Muscle layer of duodenum (tissue), 2 donors: ENCODE data around the gene PSORS1C1.
A peak's percentile ranks its signal among the peaks of the same experiment; 100 is the strongest.

Source experiments
- H3K27ac ChIP-seq: one replicate; pipeline ENCODE4 v1.7.0; 2013; ENCODE audit warnings: mild to moderate bottlenecking, low read length
- H3K27me3 ChIP-seq: one replicate; pipeline ENCODE4 v1.7.0; 2013; ENCODE audit warnings: low read depth, mild to moderate bottlenecking, control low read depth, low read length
- H3K36me3 ChIP-seq, 2 donors: one replicate each; pipeline ENCODE4 v1.7.0; 2013; ENCODE audit warnings: low read length in 2 of 2, control low read depth in 1 of 2, mild to moderate bottlenecking in 1 of 2; ENCODE audit not compliant: insufficient read depth in 2 of 2, control insufficient read depth in 1 of 2
- H3K4me1 ChIP-seq, 2 donors: one replicate each; pipeline ENCODE4 v1.7.0; 2013; ENCODE audit warnings: low read length in 2 of 2, mild to moderate bottlenecking in 2 of 2, control low read depth in 1 of 2, moderate library complexity in 1 of 2; ENCODE audit not compliant: insufficient read depth in 2 of 2, control insufficient read depth in 1 of 2
- H3K4me3 ChIP-seq, 2 donors: one replicate each; pipeline ENCODE4 v1.7.0; 2013; ENCODE audit warnings: low read length in 2 of 2, low read depth in 1 of 2, mild to moderate bottlenecking in 1 of 2
- H3K9me3 ChIP-seq, 2 donors: one replicate each; pipeline ENCODE4 v1.7.0; 2013; ENCODE audit warnings: low read length in 2 of 2, control low read depth in 1 of 2, mild to moderate bottlenecking in 1 of 2; ENCODE audit not compliant: control insufficient read depth in 1 of 2
- donor health status: healthy.

PSORS1C1 gene

GRCh38 chr6:31098449-31098938 lies 16.1 kb upstream of the PSORS1C1 start:
- H3K27me3 ChIP-seq: no peaks in the 10 kb centered on the region
- H3K9me3 ChIP-seq: no peaks in the 10 kb centered on the region
- H3K27ac ChIP-seq: no peak overlapping the region
- H3K4me3 ChIP-seq: no peak overlapping the region
- no peaks in the 10 kb centered on the region for H3K36me3 ChIP-seq
- H3K4me1 ChIP-seq: no peaks in the 10 kb centered on the region

GRCh38 chr6:31103136-31103535 lies 11.5 kb upstream of the PSORS1C1 start:
- Histone ChIP-seq H3K9me3 (no peaks in the 10 kb centered on the region), H3K4me1 (no peaks in the 10 kb centered on the region), H3K27me3 (no peaks in the 10 kb centered on the region), H3K4me3 (no peak overlapping the region), H3K27ac (no peak overlapping the region), H3K36me3 (no peaks in the 10 kb centered on the region)

GRCh38 chr6:31107052-31107451 lies 7.5 kb upstream of the PSORS1C1 start:
- Histone ChIP-seq H3K4me3 (no peak overlapping the region), H3K4me1 (no peaks in the 10 kb centered on the region), H3K9me3 (no peaks in the 10 kb centered on the region), H3K27me3 (no peaks in the 10 kb centered on the region), H3K36me3 (no peaks in the 10 kb centered on the region), H3K27ac (no peak overlapping the region)

- H3K36me3 ChIP-seq: no peaks in the 10 kb centered on the region
- H3K27ac ChIP-seq: no peak overlapping the region
- peaks cover 13 to 20% of the 10 kb centered on the region in 2 donors for H3K4me1 ChIP-seq
- no peaks in the 10 kb centered on the region for H3K27me3 ChIP-seq
- H3K4me3 ChIP-seq: no peak overlapping the region
- no peaks in the 10 kb centered on the region for H3K9me3 ChIP-seq
Measured at GRCh38 chr6:31110825-31111582, 3.6 kb upstream of the PSORS1C1 start.

GRCh38 chr6:31111712-31112111 lies 2.9 kb upstream of the PSORS1C1 start:
- no peak overlapping the region for H3K4me3 ChIP-seq
- H3K27me3 ChIP-seq: no peaks in the 10 kb centered on the region
- no peaks in the 10 kb centered on the region for H3K36me3 ChIP-seq
- peaks cover 13 to 22% of the 10 kb centered on the region in 2 donors for H3K4me1 ChIP-seq
- no peaks in the 10 kb centered on the region for H3K9me3 ChIP-seq
- H3K27ac ChIP-seq: no peak overlapping the region

- H3K36me3 ChIP-seq: no peaks in the 10 kb centered on the region
- H3K9me3 ChIP-seq: no peaks in the 10 kb centered on the region
- peaks cover 13 to 26% of the 10 kb centered on the region in 2 donors for H3K4me1 ChIP-seq
- H3K4me3 ChIP-seq: no peak within 1 kb of the TSS
- no peak within 1 kb of the TSS for H3K27ac ChIP-seq
- no peaks in the 10 kb centered on the region for H3K27me3 ChIP-seq
Measured at GRCh38 chr6:31112478-31112877, 2.1 kb upstream of the PSORS1C1 start, which contains the start of gene C6orf15. TSS of gene C6orf15 (minus strand) at chr6:31112575. CDS start at chr6:31112555, 20 bp downstream.

- H3K27me3 ChIP-seq: no peaks in the 10 kb centered on the region
- no peak overlapping the region for H3K27ac ChIP-seq
- no peak overlapping the region for H3K4me3 ChIP-seq
Measured at GRCh38 chr6:31113861-31114540, 599 bp upstream of the PSORS1C1 start.

GRCh38 chr6:31114970-31115849 lies 610 bp downstream of the PSORS1C1 start:
- Histone ChIP-seq H3K27me3 (no peaks in the 10 kb centered on the region), H3K4me1 (peaks cover 13 to 26% of the 10 kb centered on the region in 2 donors), H3K4me3 (peak overlapping the region; percentile 32 to 60), H3K36me3 (no peaks in the 10 kb centered on the region), H3K9me3 (no peaks in the 10 kb centered on the region), H3K27ac (peak overlapping the region; percentile 76)

More at GRCh38 chr6:31113861-31114540, 599 bp upstream of the PSORS1C1 start:
- Histone ChIP-seq H3K36me3 (no peaks in the 10 kb centered on the region), H3K4me1 (peaks cover 13 to 26% of the 10 kb centered on the region in 2 donors), H3K9me3 (no peaks in the 10 kb centered on the region)

GRCh38 chr6:31115941-31116560 lies 1.5 kb downstream of the PSORS1C1 start:
- Histone ChIP-seq H3K9me3 (no peaks in the 10 kb centered on the region), H3K4me1 (peaks cover 13 to 26% of the 10 kb centered on the region in 2 donors), H3K27me3 (no peaks in the 10 kb centered on the region), H3K27ac (no peak overlapping the region), H3K4me3 (no peak overlapping the region), H3K36me3 (no peaks in the 10 kb centered on the region)

GRCh38 chr6:31116661-31117385 lies 2.2 kb downstream of the PSORS1C1 start:
- H3K27me3 ChIP-seq: no peaks in the 10 kb centered on the region
- no peaks in the 10 kb centered on the region for H3K36me3 ChIP-seq
- no peaks in the 10 kb centered on the region for H3K9me3 ChIP-seq
- no peak overlapping the region for H3K27ac ChIP-seq
- peak overlapping the region; percentile 12 to 28 for H3K4me3 ChIP-seq
- H3K4me1 ChIP-seq: peaks cover 13 to 27% of the 10 kb centered on the region in 2 donors
